Coronary artery (tissue), 2 donors: Measurements from ENCODE around the gene SLC25A42.

ENCODE experiments used
- DNase-seq: peaks from one replicate; pipeline ENCODE4 v3.0.0-alpha.2; 2017; ENCODE audit warnings: low spot score
- H3K27ac ChIP-seq, 2 donors: fragments of 200-600 bp; sonication (generic); one replicate each; pipeline ENCODE4 v1.5.1; 2016 to 2019
- H3K4me3 ChIP-seq: fragments of 200-600 bp; sonication (generic); 2 replicates; pipeline ENCODE4 v1.5.1; 2016; ENCODE audit warnings: mild to moderate bottlenecking, moderate library complexity
- TF ChIP-seq, protein P1 (sequence below): fragments of 200-600 bp; sonication (generic); IDR thresholded peaks from one replicate; pipeline ENCODE4 v1.5.1; 2019; ENCODE audit warnings: antibody characterized with exemption

The SLC25A42 gene

DNA sequence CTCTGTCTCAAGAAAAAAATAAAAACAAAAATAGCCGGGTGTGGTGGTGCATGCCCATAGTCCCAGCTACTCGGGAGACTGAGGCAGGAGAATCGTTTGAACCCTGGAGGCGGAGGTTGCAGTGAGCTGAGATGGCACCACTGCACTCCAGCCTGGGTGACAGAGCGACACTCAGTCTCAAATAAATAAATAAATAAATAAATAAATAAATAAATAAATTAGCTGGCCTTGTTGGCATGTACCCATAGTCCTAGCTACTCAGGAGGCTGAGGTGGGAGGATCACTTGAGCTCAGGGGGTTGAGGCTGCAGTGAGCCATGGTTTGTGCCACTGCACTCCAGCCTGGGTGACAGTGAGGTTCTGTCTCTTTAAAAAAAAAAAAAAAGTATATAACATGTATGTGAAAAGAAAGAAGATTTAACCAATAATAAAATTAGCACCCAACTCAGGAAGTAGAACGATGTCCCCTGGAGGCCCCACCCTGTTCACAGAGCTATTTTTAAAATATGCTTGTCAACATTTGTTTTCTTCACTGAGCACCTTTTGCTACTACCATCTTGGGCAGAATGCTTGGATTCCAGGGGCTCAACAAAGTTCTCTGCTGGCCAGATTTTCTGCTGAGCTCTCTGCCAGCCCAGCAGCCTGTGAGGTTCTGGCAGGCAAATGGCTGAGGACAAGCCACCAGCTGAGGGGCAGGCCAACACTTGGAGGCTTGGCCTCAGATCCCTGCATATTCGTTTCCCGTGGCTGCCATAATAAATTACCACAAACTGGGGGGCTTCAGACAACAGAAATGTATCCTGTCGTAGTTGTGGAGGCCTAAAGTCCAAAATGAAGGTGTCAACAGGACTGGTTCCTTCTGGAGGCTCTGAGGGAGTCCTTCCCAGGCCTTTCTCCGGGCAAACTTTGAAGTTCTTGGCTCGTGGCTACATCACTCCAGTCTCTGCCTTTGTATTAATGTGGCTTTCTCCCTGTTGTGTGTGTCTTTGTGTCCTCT lies 5.2 kb downstream of the SLC25A42 start:
- no peak for DNase-seq
- H3K27ac ChIP-seq, result peak overlapping the region; percentile 26 to 46
- TF ChIP-seq, protein P1, sequence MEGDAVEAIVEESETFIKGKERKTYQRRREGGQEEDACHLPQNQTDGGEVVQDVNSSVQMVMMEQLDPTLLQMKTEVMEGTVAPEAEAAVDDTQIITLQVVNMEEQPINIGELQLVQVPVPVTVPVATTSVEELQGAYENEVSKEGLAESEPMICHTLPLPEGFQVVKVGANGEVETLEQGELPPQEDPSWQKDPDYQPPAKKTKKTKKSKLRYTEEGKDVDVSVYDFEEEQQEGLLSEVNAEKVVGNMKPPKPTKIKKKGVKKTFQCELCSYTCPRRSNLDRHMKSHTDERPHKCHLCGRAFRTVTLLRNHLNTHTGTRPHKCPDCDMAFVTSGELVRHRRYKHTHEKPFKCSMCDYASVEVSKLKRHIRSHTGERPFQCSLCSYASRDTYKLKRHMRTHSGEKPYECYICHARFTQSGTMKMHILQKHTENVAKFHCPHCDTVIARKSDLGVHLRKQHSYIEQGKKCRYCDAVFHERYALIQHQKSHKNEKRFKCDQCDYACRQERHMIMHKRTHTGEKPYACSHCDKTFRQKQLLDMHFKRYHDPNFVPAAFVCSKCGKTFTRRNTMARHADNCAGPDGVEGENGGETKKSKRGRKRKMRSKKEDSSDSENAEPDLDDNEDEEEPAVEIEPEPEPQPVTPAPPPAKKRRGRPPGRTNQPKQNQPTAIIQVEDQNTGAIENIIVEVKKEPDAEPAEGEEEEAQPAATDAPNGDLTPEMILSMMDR, result no peak
- no peak overlapping the region for H3K4me3 ChIP-seq

- H3K27ac ChIP-seq, result no peak overlapping the region
- TF ChIP-seq, protein P1, result no peak
These were observed 8.1 kb downstream of the SLC25A42 start for GRCh38 chr19:19071897-19072296.

GRCh38 chr19:19074196-19074882 lies 10.5 kb downstream of the SLC25A42 start:
- Histone ChIP-seq H3K27ac (no peak overlapping the region), H3K4me3 (no peak overlapping the region)
- TF ChIP-seq, protein P1, result no peak
- DNase-seq, result no peak

More at GRCh38 chr19:19071897-19072296, 8.1 kb downstream of the SLC25A42 start:
- no peak for DNase-seq
- no peak overlapping the region for H3K4me3 ChIP-seq

DNA sequence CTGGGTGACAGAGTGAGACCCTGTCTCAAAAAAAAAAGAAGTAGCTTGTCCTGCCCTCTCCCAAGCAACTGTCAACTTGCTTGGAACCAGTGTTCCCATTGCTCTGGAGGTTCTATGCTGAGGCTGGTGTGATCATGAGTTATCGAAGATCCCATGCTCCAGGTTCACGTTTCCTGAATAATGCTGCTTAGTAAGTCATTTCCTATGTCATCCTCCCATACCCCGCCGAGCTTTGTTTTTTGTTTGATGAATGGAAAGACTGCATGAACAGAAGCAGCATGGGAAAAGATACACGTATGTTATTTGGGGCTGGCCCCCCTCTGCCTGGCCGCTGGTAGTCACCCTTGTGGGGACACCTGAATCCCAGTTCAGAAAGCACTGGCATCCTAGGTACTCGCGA lies 11.3 kb downstream of the SLC25A42 start:
- Histone ChIP-seq H3K27ac (no peak overlapping the region), H3K4me3 (no peak overlapping the region)
- DNase-seq, result no peak
- TF ChIP-seq, protein P1, result no peak

DNA sequence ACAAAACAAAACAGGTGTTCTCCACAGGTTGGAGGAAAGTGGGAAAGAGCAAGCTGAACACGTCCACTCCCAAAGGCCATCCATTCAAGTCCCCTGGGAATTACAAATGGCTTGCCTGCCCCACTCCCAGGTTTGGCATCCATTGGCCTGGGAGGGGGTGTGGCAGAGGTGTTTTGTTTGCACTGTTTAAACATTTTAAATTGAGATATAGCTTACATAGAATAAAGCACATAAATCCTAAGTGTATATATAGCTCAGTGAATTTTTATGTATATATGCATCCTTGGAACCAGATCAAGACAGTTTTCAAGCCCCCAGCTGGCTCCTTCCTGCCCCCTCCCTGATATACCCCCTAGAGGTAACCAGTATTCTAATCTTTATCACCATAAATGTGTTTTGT lies 12.7 kb downstream of the SLC25A42 start:
- TF ChIP-seq, protein P1, result no peak
- Histone ChIP-seq H3K27ac (no peak overlapping the region), H3K4me3 (no peak overlapping the region)
- no peak for DNase-seq

DNA sequence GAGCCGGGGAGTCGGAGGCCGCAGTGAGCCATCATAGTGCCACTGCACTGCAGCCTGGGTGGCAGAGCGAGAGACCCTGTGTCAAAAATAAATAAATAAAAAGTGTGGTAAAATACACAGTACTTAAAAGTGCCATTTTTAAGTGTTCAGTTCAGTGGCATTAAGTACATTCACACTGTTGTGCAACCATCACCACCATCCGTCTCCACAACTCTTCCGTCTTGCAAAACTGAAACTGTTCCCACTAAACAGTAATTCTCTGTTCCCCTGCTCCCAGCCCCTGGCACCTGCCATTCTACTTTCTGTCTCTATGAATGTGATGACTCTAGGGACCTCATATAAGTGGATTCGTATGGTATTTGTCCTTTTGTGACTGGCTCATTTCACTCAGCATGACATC lies 13.3 kb downstream of the SLC25A42 start:
- TF ChIP-seq, protein P1, result no peak
- Histone ChIP-seq H3K27ac (no peak overlapping the region), H3K4me3 (no peak overlapping the region)
- DNase-seq, result no peak
